ENCODE results near the gene SHANK2. TPM values are rescaled to one million over a fixed set of nuclear protein-coding genes. Genes with fewer than 3 reads are reported as not detected.

SHANK2 gene
- total and polyA plus RNA-seq, 2 of the 4 experiments (the other 2 are of a cell fraction): 1.6 to 2.2 TPM

DNA sequence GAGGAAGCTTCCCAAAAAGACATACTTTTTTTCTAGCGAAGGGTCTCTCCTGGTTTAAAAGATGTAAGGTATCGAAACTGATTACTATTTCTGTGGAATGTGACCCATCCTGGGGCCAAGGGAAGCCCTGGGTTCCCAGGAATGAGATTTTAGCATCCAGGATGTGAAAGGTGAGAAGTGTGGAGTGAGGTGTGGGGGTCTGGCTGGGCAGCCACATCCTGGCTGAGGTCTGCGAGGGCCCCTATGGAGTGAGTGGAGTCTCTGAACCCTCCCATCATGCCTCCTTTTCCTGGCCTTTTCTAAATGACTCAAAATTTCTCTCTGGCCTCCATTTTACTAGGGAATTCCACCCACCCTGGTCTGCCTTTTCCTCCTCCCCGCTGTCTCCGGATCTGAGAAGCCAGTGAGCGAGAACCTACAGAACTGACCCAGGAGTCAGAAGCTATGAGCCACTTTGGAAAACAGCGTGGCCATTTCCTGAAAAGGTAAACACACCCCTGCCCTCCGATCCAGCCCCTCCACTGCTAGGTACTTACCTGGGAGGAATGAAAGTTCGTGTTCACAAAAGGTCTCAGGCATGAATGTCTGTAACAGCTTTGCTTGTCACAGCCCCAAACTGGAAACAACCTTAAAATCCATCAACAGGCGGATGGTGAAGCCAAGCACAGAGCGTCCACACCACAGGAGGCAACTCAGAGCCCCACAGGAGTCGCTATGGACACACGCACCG, 27.7 kb upstream of the SHANK2 start:
- POLR2A ChIA-PET (ENCODE audit: unreplicated experiment): interaction anchor here (0.6 kb wide), 1 partner anchor 346 kb away, joined by 12 read pairs; no protein-coding TSS in a partner anchor
- peak overlapping the region; percentile 45 for H2AK9ac ChIP-seq (replicated peaks; ENCODE audit: low read depth, low read length, poor library complexity)
- no peak overlapping the region for H2BK5ac ChIP-seq (ENCODE audit: low read depth, low read length, poor library complexity, severe bottlenecking)
- no peak overlapping the region for H3K27ac ChIP-seq (ENCODE audit: insufficient read depth, low read length)
- no peaks in the 10 kb centered on the region for H3K36me3 ChIP-seq (ENCODE audit: control insufficient read depth, insufficient read depth, low read length)
- BruUV-seq (replicated peaks): no TSS peak
- no peak overlapping the region for H4K5ac ChIP-seq (ENCODE audit: low read depth, low read length)
- no peak overlapping the region for H2AFZ ChIP-seq (replicated peaks; ENCODE audit: low read length, poor library complexity)
- TF ChIP-seq SMC3 (IDR thresholded peaks at IDR 0.05; ENCODE audit: low read depth, low read length) (no peak), MAZ (IDR thresholded peaks at IDR 0.05; ENCODE audit: borderline replicate concordance, low read depth, low read length) (no peak), CEBPB (IDR thresholded peaks at IDR 0.05; ENCODE audit: low read depth, low read length) (no peak), FOS (IDR thresholded peaks at IDR 0.05; ENCODE audit: low read depth, low read length) (no peak), POLR2A (IDR thresholded peaks at IDR 0.05; ENCODE audit: low read depth, low read length) (no peak)
- H4K20me1 ChIP-seq (ENCODE audit: insufficient read depth, low read length): no peaks in the 10 kb centered on the region
- no peak for ATAC-seq (ENCODE audit: low read depth)
- WGBS, 2 experiments (ENCODE audit: extremely low coverage in 2 of 2, insufficient read length in 1 of 2): 75% methylated on average over 5 of the region's 14 CpGs; no CpG with 5 or more reads in 1 of the 2 experiments
- H4K8ac ChIP-seq (ENCODE audit: low read depth in 2 of 2, low read length in 2 of 2): no peak overlapping the region
- H3K9me1 ChIP-seq (ENCODE audit: insufficient read depth, low read length): no peaks in the 10 kb centered on the region
- no peak overlapping the region for H3K4me2 ChIP-seq (ENCODE audit: low read depth, low read length)
- in situ Hi-C loops (cut with MboI; ENCODE audit: low sequenced_read_pairs) (no loop called here), intact Hi-C loops (cut with micrococcal nuclease) (no loop called here), dilution Hi-C loops (cut with HindIII; ENCODE audit: low sequenced_read_pairs, unreplicated experiment) (no loop called here)
- H3K4ac ChIP-seq (ENCODE audit: low read depth, low read length): no peak overlapping the region
- H3K56ac ChIP-seq (ENCODE audit: extremely low read depth, insufficient read depth, low read length): no peak overlapping the region
- no peak overlapping the region for H2BK15ac ChIP-seq (ENCODE audit: low read depth, low read length)
- no peak overlapping the region for H3K18ac ChIP-seq (ENCODE audit: low read depth, low read length)
- H2BK120ac ChIP-seq (ENCODE audit: low read depth, low read length): no peak overlapping the region
- H3K27me3 ChIP-seq (ENCODE audit: control insufficient read depth, insufficient read depth, low read length): peaks cover 13% of the 10 kb centered on the region
- H2AK5ac ChIP-seq (ENCODE audit: low read depth, low read length): no peak overlapping the region
- CTCF ChIA-PET: no interaction called here
- no peak overlapping the region for H2BK20ac ChIP-seq (ENCODE audit: low read depth, low read length)
- no peak overlapping the region for H3K14ac ChIP-seq (replicated peaks; ENCODE audit: low read depth, low read length)
- no peaks in the 10 kb centered on the region for H3K9me3 ChIP-seq (ENCODE audit: control insufficient read depth, insufficient read depth, low read length)
- H4K91ac ChIP-seq (ENCODE audit: insufficient read depth, low read depth, low read length): no peak overlapping the region
- H3K4me1 ChIP-seq (ENCODE audit: control insufficient read depth, insufficient read depth, low read length): no peaks in the 10 kb centered on the region
- no peak for DNase-seq
- no peaks in the 10 kb centered on the region for H3K79me1 ChIP-seq (ENCODE audit: low read depth in 1 of 2, low read length in 2 of 2)
- H3K9ac ChIP-seq (ENCODE audit: low read depth, low read length): no peak overlapping the region
- no peak overlapping the region for H3K4me3 ChIP-seq (ENCODE audit: insufficient read depth, low read depth, low read length)
- H3K23ac ChIP-seq (ENCODE audit: low read depth, low read length): no peak overlapping the region
